Activated CD4-positive, alpha-beta T cell treated with anti-CD3 and anti-CD28 coated beads, Interleukin-10, Interleukin-2, amounts not matched to agents 100 ng/mL and 50 ng/mL, durations not matched to agents 16 hours and 8 hours (primary cell): Measurements from ENCODE around the gene GRM5.
A peak's percentile ranks its signal among the peaks of the same experiment; 100 is the strongest.

Experiments
- DNase-seq: peaks from one replicate; pipeline ENCODE4 v3.0.0-alpha.2; 2020

GRM5 gene

GRCh38 chr11:88603091-88603867 lies 462.5 kb downstream of the GRM5 start:
- DNase-seq, result no peak

GRCh38 chr11:88597387-88597786 lies 468.4 kb downstream of the GRM5 start:
- no peak for DNase-seq

- no peak for DNase-seq
These were observed 469.0 kb downstream of the GRM5 start for GRCh38 chr11:88596786-88597185.

- DNase-seq, result no peak
These were observed 471.4 kb downstream of the GRM5 start for GRCh38 chr11:88594274-88594950.

GRCh38 chr11:88590361-88590760 lies 475.4 kb downstream of the GRM5 start:
- DNase-seq, result no peak

- DNase-seq, result no peak
These were observed 482.5 kb downstream of the GRM5 start for GRCh38 chr11:88583251-88583650.

GRCh38 chr11:88579466-88579865 lies 486.3 kb downstream of the GRM5 start:
- no peak for DNase-seq

GRCh38 chr11:88576741-88577140 lies 489.0 kb downstream of the GRM5 start:
- DNase-seq, result no peak

GRCh38 chr11:88575916-88576315 lies 489.9 kb downstream of the GRM5 start:
- DNase-seq, result no peak

GRCh38 chr11:88569342-88569741 lies 496.4 kb downstream of the GRM5 start:
- DNase-seq, result no peak

- DNase-seq, result no peak
These were observed 510.0 kb downstream of the GRM5 start for GRCh38 chr11:88555829-88556202.

- no peak for DNase-seq
These were observed 510.6 kb downstream of the GRM5 start for GRCh38 chr11:88555018-88555828.

GRCh38 chr11:88553204-88553603 lies 512.6 kb downstream of the GRM5 start:
- DNase-seq, result no peak

GRCh38 chr11:88552379-88553062 lies 513.3 kb downstream of the GRM5 start:
- DNase-seq, result peak; percentile 63

- no peak for DNase-seq
These were observed 521.0 kb downstream of the GRM5 start for GRCh38 chr11:88544656-88545280.

- DNase-seq, result peak; percentile 90
These were observed 521.7 kb downstream of the GRM5 start for GRCh38 chr11:88543902-88544655.

- DNase-seq, result no peak
These were observed 524.8 kb downstream of the GRM5 start for GRCh38 chr11:88541006-88541405.

GRCh38 chr11:88538098-88538497 lies 527.7 kb downstream of the GRM5 start:
- DNase-seq, result no peak

GRCh38 chr11:88537613-88538012 lies 528.2 kb downstream of the GRM5 start:
- no peak for DNase-seq

- no peak for DNase-seq
These were observed 529.0 kb downstream of the GRM5 start for GRCh38 chr11:88536616-88537265.

GRCh38 chr11:88535916-88536547 lies 529.8 kb downstream of the GRM5 start:
- DNase-seq, result peak; percentile 84
